Kidney (tissue), 14 donors: ENCODE results near the gene FIG4. TPM values are rescaled to one million over a fixed set of nuclear protein-coding genes. Genes with fewer than 3 reads are reported as not detected.

Experiments
- DNase-seq, 5 donors: peaks; one replicate each; pipeline ENCODE4 v3.0.0-alpha.2; 2013 to 2020
- FAIRE-seq: peaks from 2 replicates; lab custom pipeline; 2012; peaks lifted over from hg19 to GRCh38; lab: Jason Lieb, UNC
- H3K27ac ChIP-seq, 2 donors: one replicate each; pipeline ENCODE4 v1.7.0; 2013; ENCODE audit warnings: low read depth in 2 of 2, low read length in 2 of 2, inconsistent platforms in 1 of 2
- H3K27me3 ChIP-seq: one replicate; pipeline ENCODE4 v1.7.1; 2013; ENCODE audit warnings: low read length, inconsistent platforms; ENCODE audit not compliant: control insufficient read depth, insufficient read depth
- H3K36me3 ChIP-seq, 3 donors: one replicate each; pipeline versions ENCODE4 v1.7.0 to v1.7.1; 2013; ENCODE audit warnings: low read length in 3 of 3, control low read depth in 1 of 3, inconsistent platforms in 1 of 3; ENCODE audit not compliant: insufficient read depth in 3 of 3, control insufficient read depth in 2 of 3
- H3K4me1 ChIP-seq, 3 donors: one replicate each; pipeline versions ENCODE4 v1.7.0 to v1.7.1; 2013; ENCODE audit warnings: low read length in 3 of 3, inconsistent platforms in 1 of 3, low read depth in 1 of 3; ENCODE audit not compliant: control insufficient read depth in 2 of 3, insufficient read depth in 2 of 3
- H3K4me3 ChIP-seq, 3 donors: one replicate each; pipeline versions ENCODE4 v1.7.0 to v1.8.1; 2013; ENCODE audit warnings: low read length in 3 of 3, control low read depth in 1 of 3, inconsistent platforms in 1 of 3
- H3K9ac ChIP-seq, 3 donors: one replicate each; pipeline versions ENCODE4 v1.7.0 to v1.7.1; 2013; ENCODE audit warnings: low read length in 3 of 3, control low read depth in 1 of 3, inconsistent platforms in 1 of 3
- H3K9me3 ChIP-seq, 3 donors: one replicate each; pipeline versions ENCODE4 v1.7.0 to v1.7.1; 2013; ENCODE audit warnings: low read length in 3 of 3, control low read depth in 1 of 3, inconsistent platforms in 1 of 3; ENCODE audit not compliant: control insufficient read depth in 2 of 3, insufficient read depth in 1 of 3
- intact Hi-C: fragments of 100-400 bp; cut with DNase I; formaldehyde crosslinking; loops from one replicate; pipeline ENCODE4 v1.11.1; 2022
- polyA plus RNA-seq: library from polyadenylated mRNA; stranded (reverse); fragments of 350-450 nt; fragmentation: Illumina TruSeq; extraction: RNeasy Lipid Tissue Mini Kit (QIAGEN cat#74804); gene quantifications from one replicate; pipeline ENCODE4 v1.2.3, GENCODE V29; 2014; ENCODE audit warnings: low read depth, low replicate concordance; ENCODE audit not compliant: insufficient read depth
- total RNA-seq: library from RNA; stranded (reverse); fragmentation: NEBNext Ultra II Directional; extraction: Animal tissue kit (Norgen Biotek cat#: 25700); gene quantifications from one replicate; pipeline ENCODE4 v1.2.1, GENCODE V29; 2021
- TF ChIP-seq, protein P1 (sequence below): IDR thresholded peaks from 3 replicates; pipeline ENCODE4 v1.5.1; 2012; ENCODE audit warnings: mild to moderate bottlenecking, moderate library complexity, borderline replicate concordance; ENCODE audit not compliant: insufficient read depth; ENCODE audit errors: extremely low read depth
- donor health status: control.
- donor health status: control.
- donor health status: control.
- donor health status: control.
- donor health status: control.
- donor health status: DM: yes; HTN: yes; CAD: no.
- donor health status: Normal renal cell carcinoma (clear cell type).

The FIG4 gene
- total and polyA plus RNA-seq, 2 donors from 2014 or later: 13.1 to 17.8 TPM

DNA sequence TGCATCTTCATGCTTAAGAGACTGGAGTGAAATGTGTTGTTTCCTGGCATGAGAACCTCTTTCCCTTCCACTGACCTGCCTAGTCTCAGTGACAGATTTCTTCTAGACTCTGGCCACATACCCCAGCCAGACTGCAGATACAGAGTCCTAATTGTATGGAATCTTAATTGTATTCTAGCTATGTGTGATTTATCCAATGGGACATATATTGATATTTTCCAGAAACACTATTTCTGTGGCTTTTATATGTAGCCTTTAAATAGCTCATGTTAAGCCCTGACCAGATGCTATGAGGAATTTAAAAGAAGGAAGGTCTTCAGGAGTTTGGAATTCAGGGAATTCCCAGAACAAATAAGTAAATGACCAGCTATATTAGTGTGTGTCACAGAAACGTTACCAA is 99.0 kb downstream of the FIG4 start:
- FAIRE-seq (no peak), DNase-seq (no peak)
- Histone ChIP-seq H3K9ac (no peak overlapping the region), H3K36me3 (peaks cover 0 to 5% (median 0%) of the 10 kb centered on the region in 3 donors), H3K4me1 (peaks cover 0 to 3% (median 3%) of the 10 kb centered on the region in 3 donors), H3K27me3 (no peaks in the 10 kb centered on the region), H3K4me3 (no peak overlapping the region), H3K27ac (no peak overlapping the region), H3K9me3 (no peaks in the 10 kb centered on the region)
- intact Hi-C loops: no loop called here
- TF ChIP-seq, protein P1, sequence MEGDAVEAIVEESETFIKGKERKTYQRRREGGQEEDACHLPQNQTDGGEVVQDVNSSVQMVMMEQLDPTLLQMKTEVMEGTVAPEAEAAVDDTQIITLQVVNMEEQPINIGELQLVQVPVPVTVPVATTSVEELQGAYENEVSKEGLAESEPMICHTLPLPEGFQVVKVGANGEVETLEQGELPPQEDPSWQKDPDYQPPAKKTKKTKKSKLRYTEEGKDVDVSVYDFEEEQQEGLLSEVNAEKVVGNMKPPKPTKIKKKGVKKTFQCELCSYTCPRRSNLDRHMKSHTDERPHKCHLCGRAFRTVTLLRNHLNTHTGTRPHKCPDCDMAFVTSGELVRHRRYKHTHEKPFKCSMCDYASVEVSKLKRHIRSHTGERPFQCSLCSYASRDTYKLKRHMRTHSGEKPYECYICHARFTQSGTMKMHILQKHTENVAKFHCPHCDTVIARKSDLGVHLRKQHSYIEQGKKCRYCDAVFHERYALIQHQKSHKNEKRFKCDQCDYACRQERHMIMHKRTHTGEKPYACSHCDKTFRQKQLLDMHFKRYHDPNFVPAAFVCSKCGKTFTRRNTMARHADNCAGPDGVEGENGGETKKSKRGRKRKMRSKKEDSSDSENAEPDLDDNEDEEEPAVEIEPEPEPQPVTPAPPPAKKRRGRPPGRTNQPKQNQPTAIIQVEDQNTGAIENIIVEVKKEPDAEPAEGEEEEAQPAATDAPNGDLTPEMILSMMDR: no peak

DNA sequence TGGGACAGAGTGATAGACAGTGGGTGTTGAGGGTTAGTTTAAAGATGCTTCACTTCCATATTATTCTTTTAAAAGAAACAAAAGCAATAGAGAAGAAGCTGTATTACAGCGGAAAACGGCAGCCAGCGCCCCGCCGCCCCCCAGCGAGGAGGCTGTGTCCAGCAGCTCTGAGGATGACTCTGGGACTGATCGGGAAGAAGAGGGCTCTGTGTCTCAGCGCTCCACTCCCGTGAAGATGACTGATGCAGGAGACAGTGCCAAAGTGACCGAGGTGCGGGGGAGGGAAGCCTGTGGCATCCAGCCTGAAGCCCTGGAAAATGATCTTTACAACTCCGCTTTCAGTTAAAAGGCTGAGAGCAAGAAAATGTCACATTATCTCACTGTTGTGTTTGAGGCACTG is 100.2 kb downstream of the FIG4 start:
- TF ChIP-seq, protein P1: no peak
- FAIRE-seq: no peak
- intact Hi-C loops: no loop called here
- Histone ChIP-seq H3K4me1 (peaks cover 0 to 3% (median 3%) of the 10 kb centered on the region in 3 donors), H3K27me3 (no peaks in the 10 kb centered on the region), H3K27ac (no peak overlapping the region), H3K36me3 (peaks cover 0 to 5% (median 0%) of the 10 kb centered on the region in 3 donors), H3K9ac (no peak overlapping the region), H3K9me3 (no peaks in the 10 kb centered on the region), H3K4me3 (no peak overlapping the region)
- DNase-seq: peak in 4 of 5 donors; percentile 53 to 76 (median 75)

DNA sequence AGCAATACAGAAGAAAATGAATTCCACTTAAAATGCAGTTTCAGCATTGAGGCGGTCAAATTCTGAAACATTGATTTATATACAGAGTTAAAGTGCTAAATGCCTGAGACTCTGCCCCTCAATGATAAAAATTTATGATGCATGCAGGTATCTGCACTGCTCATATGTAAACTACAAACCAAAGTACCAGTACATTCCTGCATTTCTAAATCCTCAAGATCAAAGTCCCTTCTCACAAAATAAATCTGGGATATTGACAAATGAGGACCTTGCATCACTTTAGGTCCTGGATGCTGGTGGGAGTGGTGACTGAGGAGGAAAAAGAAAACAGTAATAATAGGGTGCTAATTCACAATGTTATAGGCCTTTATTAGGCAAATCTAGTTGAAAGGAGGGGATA is 101.9 kb downstream of the FIG4 start:
- peaks cover 0 to 3% (median 3%) of the 10 kb centered on the region in 3 donors for H3K4me1 ChIP-seq
- no peak overlapping the region for H3K27ac ChIP-seq
- intact Hi-C loops: no loop called here
- H3K27me3 ChIP-seq: no peaks in the 10 kb centered on the region
- no peak overlapping the region for H3K9ac ChIP-seq
- TF ChIP-seq, protein P1: no peak
- DNase-seq: peak in 2 of 5 donors; percentile 59 to 68
- FAIRE-seq: no peak
- H3K4me3 ChIP-seq: no peak overlapping the region
- peaks cover 0 to 10% (median 0%) of the 10 kb centered on the region in 3 donors for H3K36me3 ChIP-seq
- no peaks in the 10 kb centered on the region for H3K9me3 ChIP-seq

DNA sequence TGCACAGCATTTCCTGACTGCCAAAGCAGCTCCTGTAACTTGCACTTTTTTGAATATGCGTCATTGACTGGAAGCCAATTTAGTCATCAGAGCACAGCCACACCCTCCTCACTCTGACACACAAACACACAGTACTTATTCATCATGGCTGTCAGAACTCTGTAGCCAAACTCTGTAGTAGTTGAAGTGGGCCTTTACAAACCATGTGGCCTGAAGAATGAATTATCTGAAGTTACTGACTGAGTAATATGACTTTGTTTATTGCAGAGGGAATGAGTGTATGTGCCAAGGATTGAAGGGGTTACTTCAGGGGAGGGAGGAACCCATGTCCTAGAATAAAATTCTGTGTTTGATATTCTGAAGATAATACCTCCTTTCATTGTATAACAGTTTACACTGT is 102.7 kb downstream of the FIG4 start:
- TF ChIP-seq, protein P1: no peak
- FAIRE-seq (no peak), DNase-seq (peak in 2 of 5 donors; percentile 26 to 50)
- H3K4me3 ChIP-seq: no peak overlapping the region
- H3K27ac ChIP-seq: no peak overlapping the region
- H3K36me3 ChIP-seq: peaks cover 0 to 10% (median 0%) of the 10 kb centered on the region in 3 donors
- intact Hi-C loops: no loop called here
- no peaks in the 10 kb centered on the region for H3K27me3 ChIP-seq
- peaks cover 0 to 3% (median 3%) of the 10 kb centered on the region in 3 donors for H3K4me1 ChIP-seq
- H3K9ac ChIP-seq: no peak overlapping the region
- H3K9me3 ChIP-seq: no peaks in the 10 kb centered on the region
